HG02938 (cell line): ENCODE measurements around the gene MAD1L1.

Source experiments
- ATAC-seq: cut with Tn5 transposase; IDR thresholded peaks from one replicate; pipeline ENCODE4 v1.9.1; 2021; ENCODE audit warnings: mild to moderate bottlenecking, moderate library complexity; ENCODE audit not compliant: unreplicated experiment

Gene MAD1L1

GRCh38 chr7:1859266-1860035 lies 373.3 kb downstream of the MAD1L1 start:
- ATAC-seq, result no peak

GRCh38 chr7:1858435-1859265 lies 374.1 kb downstream of the MAD1L1 start:
- ATAC-seq, result no peak

- ATAC-seq, result no peak
Observed at GRCh38 chr7:1857487-1858421, 375.0 kb downstream of the MAD1L1 start.

GRCh38 chr7:1856888-1857441 lies 375.8 kb downstream of the MAD1L1 start:
- no peak for ATAC-seq

GRCh38 chr7:1856161-1856887 lies 376.4 kb downstream of the MAD1L1 start:
- ATAC-seq, result no peak

GRCh38 chr7:1855725-1856160 lies 377.0 kb downstream of the MAD1L1 start:
- ATAC-seq, result no peak

GRCh38 chr7:1854866-1855724 lies 377.6 kb downstream of the MAD1L1 start:
- ATAC-seq, result no peak

GRCh38 chr7:1853986-1854865 lies 378.5 kb downstream of the MAD1L1 start:
- ATAC-seq, result no peak

- no peak for ATAC-seq
Observed at GRCh38 chr7:1853431-1853985, 379.2 kb downstream of the MAD1L1 start.

GRCh38 chr7:1852517-1853430 lies 380.0 kb downstream of the MAD1L1 start:
- no peak for ATAC-seq

GRCh38 chr7:1851721-1852516 lies 380.8 kb downstream of the MAD1L1 start:
- no peak for ATAC-seq

GRCh38 chr7:1850976-1851571 lies 381.7 kb downstream of the MAD1L1 start:
- no peak for ATAC-seq

GRCh38 chr7:1850111-1850975 lies 382.4 kb downstream of the MAD1L1 start:
- no peak for ATAC-seq

GRCh38 chr7:1849351-1850041 lies 383.2 kb downstream of the MAD1L1 start:
- ATAC-seq, result no peak
